Measurements from ENCODE around the gene LMF1. TPM values are rescaled to one million over a fixed set of nuclear protein-coding genes. Genes with fewer than 3 reads are reported as not detected.

Gene LMF1
- total RNA-seq, 1 donor from 2014 or later, result 21.4 TPM

DNA sequence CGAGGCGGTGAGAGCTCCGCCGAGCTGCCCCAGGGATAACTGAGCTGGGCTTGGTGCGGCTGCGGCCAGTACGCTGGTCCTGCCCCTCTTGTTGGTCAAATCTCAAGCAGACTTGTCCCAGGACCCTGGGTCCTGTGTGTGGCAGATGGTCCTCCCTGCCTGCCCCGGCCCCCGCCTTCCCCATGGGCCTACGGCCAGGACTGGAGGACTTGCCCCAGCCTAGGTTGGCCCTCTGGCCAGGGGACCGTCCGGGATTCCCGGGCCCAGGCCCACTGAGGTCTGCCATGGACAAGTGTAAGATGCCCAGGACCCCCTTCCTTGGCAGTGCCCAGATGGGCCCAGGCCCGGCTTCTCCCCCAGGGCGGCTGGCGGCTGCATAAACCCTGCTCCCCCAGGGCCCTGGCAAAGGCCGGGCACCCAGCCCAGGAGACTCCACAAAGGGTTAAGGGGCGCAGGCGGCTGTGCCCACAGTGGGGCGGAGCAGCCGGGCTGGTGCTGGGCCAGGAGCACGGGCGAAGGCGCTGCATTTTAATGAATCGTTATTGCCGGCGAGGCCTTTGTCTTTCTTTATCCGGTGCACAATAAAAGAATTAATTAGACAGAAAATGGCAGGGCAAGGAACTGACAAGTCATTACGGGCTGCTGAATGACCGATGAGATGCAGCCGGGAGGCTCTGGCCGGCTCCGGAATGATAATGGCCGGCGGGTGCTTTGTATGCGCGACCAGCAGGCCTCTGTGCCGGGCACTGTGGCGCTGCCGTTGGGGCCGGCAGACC lies 19.9 kb upstream of the LMF1 start:
- Mint-ChIP-seq H3K27ac (no peak overlapping the region), H3K4me1 (ENCODE audit: unreplicated experiment) (peaks cover 9% of the 10 kb centered on the region), H3K4me3 (no peak overlapping the region), H3K27me3 (peaks cover 12% of the 10 kb centered on the region), H3K9me3 (no peaks in the 10 kb centered on the region), H3K36me3 (no peaks in the 10 kb centered on the region)
- no peak for DNase-seq (ENCODE audit: extremely low spot score, unreplicated experiment)
- TF ChIP-seq, protein P1, sequence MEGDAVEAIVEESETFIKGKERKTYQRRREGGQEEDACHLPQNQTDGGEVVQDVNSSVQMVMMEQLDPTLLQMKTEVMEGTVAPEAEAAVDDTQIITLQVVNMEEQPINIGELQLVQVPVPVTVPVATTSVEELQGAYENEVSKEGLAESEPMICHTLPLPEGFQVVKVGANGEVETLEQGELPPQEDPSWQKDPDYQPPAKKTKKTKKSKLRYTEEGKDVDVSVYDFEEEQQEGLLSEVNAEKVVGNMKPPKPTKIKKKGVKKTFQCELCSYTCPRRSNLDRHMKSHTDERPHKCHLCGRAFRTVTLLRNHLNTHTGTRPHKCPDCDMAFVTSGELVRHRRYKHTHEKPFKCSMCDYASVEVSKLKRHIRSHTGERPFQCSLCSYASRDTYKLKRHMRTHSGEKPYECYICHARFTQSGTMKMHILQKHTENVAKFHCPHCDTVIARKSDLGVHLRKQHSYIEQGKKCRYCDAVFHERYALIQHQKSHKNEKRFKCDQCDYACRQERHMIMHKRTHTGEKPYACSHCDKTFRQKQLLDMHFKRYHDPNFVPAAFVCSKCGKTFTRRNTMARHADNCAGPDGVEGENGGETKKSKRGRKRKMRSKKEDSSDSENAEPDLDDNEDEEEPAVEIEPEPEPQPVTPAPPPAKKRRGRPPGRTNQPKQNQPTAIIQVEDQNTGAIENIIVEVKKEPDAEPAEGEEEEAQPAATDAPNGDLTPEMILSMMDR (conservative IDR thresholded peaks at IDR 0.05), result no peak

DNA sequence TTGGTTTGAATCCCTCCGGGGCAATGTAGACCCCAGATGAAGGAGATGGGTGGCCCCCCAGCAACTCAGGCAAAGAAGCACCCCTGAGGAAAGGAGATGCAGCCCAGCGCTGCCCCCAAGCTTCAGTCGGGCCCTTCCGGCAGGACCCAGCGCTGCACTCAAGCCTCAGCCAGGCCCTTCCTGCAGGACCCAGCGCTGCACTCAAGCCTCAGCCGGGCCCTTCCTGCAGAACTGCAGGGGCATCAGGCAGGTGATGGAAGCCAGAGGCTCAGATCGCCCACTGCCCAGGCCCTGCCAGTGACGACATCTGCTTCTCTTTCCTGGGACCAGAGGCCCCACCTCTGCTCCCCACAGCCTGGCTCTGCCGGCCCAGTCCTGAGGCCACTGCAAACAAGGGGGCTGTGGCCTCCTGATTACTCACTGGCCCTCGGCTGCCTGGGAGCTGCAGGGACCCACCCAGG lies 18.6 kb upstream of the LMF1 start:
- no peak for DNase-seq (ENCODE audit: extremely low spot score, unreplicated experiment)
- Mint-ChIP-seq H3K36me3 (no peaks in the 10 kb centered on the region), H3K27ac (no peak overlapping the region), H3K27me3 (peaks cover 10% of the 10 kb centered on the region), H3K4me1 (ENCODE audit: unreplicated experiment) (peaks cover 4% of the 10 kb centered on the region), H3K9me3 (no peaks in the 10 kb centered on the region), H3K4me3 (no peak overlapping the region)
- TF ChIP-seq, protein P1 (conservative IDR thresholded peaks at IDR 0.05), result no peak

DNA sequence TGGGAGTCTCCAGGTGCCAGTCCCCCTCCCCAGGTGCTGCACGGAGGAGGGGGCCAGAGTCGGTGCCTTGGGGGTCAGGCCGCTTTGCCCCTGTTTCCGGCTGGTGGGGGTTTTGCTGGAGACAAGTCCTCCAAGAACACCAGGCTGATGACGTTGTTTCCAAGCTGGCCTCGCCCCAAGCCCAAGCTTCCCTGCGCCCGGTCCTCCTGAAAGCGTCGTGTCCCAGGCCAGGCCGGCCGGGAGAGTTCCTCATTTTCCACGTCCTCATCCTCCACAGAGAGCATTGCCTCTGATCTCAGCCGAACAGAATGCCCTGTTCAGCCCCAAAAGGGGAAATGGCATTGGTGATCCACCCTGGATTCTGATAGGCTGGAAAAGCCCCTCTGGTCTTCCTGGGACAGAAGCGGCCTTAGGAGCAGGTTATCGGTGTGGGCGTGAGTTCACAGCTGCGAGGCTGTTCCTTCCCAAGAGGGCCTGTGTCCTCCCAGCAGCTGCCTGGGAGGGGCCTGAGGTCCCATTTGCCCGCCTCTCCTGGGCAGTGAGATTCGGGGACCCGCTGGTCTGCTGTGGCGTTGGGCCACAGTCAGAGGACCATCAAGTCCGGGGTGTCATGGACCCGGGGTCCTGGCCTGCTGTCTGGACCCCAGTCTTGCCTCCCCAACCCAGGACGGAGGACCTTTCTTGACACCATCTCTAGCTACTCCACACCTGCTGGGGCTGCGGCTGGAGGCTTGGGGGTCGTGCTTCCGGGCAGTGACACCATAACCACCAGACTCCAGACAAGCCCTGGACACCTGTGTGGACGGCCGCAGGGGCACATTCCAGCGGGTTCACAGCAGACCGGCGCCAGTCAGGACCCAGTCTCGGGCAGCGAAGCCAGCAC lies 17.9 kb upstream of the LMF1 start:
- no peak for DNase-seq (ENCODE audit: extremely low spot score, unreplicated experiment)
- peaks cover 10% of the 10 kb centered on the region for H3K27me3 Mint-ChIP-seq
- no peaks in the 10 kb centered on the region for H3K36me3 Mint-ChIP-seq
- TF ChIP-seq, protein P1 (conservative IDR thresholded peaks at IDR 0.05), result no peak
- H3K4me3 Mint-ChIP-seq, result no peak overlapping the region
- no peak overlapping the region for H3K27ac Mint-ChIP-seq
- H3K9me3 Mint-ChIP-seq, result no peaks in the 10 kb centered on the region
- H3K4me1 Mint-ChIP-seq (ENCODE audit: unreplicated experiment), result peaks cover 4% of the 10 kb centered on the region

DNA sequence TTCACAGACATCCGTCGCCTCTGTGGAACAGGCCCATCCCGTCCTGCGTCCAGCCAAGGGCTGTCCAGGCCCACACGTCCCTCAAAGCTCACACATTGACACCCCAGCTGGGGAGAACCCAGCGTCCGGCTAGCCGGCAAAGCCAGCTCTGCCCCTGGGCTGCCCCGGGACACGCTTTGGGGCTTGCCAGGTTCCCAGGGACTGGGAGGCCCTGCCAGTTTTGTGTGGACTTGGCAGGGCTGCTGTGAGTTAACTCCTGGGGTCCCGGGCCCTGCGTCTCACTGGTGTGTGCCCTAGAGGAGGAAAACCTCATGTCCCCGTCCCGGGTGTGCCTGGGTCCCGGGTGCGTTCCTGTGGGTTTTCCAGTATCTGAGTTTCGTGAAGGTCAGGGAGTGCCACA lies 17.1 kb upstream of the LMF1 start:
- Mint-ChIP-seq H3K36me3 (no peaks in the 10 kb centered on the region), H3K4me3 (no peak overlapping the region), H3K27me3 (peaks cover 12% of the 10 kb centered on the region), H3K27ac (no peak overlapping the region), H3K4me1 (ENCODE audit: unreplicated experiment) (peaks cover 4% of the 10 kb centered on the region), H3K9me3 (no peaks in the 10 kb centered on the region)
- no peak for DNase-seq (ENCODE audit: extremely low spot score, unreplicated experiment)
- TF ChIP-seq, protein P1 (conservative IDR thresholded peaks at IDR 0.05), result no peak

DNA sequence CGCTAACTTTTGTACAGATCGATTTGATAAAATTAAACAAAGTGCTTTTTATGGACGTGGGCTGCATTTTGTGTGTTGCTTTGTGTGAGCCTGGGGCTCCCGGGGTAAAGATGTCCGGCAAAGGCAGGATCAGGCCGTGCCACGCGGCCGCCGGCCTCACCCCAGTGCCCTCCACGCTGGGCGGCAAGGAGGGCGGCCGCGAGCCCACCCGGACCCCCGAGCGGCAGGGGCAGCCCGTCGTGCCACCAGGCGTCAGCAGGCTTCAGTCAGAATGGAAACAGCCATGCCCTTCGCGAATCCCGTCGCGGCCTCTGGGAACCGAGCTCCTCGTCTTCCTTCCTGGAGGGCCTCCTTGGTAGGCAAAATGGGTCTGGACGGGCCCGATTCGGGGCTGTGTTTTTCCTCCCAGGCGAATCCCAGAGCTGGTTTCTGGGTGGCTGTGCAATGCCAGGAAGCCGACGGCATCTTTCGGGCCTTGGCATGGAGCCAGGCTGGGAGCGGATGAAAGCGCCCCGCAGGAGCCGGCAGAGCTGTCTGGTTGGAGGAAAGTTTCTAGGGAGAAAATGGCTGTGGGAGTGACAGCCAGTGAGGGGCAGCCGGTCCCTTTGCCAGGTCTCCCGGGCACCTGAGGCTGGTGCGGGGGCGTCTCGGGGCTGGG lies 16.3 kb upstream of the LMF1 start:
- Mint-ChIP-seq H3K36me3 (no peaks in the 10 kb centered on the region), H3K4me3 (no peak overlapping the region), H3K27ac (no peak overlapping the region), H3K27me3 (peaks cover 15% of the 10 kb centered on the region), H3K9me3 (no peaks in the 10 kb centered on the region), H3K4me1 (ENCODE audit: unreplicated experiment) (peaks cover 4% of the 10 kb centered on the region)
- DNase-seq (ENCODE audit: extremely low spot score, unreplicated experiment), result no peak
- TF ChIP-seq, protein P1 (conservative IDR thresholded peaks at IDR 0.05), result no peak
